ENCODE data around the gene DDX3X. TPM values are rescaled to one million over a fixed set of nuclear protein-coding genes. Genes with fewer than 3 reads are reported as not detected.

Gene DDX3X
- total and polyA plus RNA-seq, 2 experiments from 2014 or later = 68.1 to 239 TPM

DNA sequence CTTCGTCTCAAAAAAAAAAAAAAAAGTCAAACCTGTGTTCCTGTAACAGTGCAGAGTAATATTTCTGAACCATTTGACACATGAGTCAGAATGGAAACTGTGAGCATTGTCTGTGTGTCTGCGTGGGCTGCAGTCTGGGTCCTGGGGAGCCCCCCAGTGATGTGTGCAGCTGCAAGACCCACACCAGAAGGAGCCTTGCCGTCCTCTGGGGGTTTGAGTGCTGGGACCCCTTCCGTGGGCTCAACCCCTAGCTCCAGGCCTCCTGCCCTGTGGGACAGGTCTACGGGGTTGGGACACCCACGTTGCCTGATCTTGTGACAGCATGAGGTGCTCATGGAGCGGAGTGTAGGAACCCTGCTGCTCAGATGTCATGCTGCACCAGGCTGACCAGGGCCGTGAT is 43.7 kb downstream of the DDX3X start:
- Mint-ChIP-seq H3K27me3 (ENCODE audit: insufficient read depth, low read depth, poor library complexity) (peaks cover 3% of the 10 kb centered on the region), H3K9me3 (no peaks in the 10 kb centered on the region), H3K27ac (no peak overlapping the region), H3K4me1 (0 out of 3 replicates have a peak, but pooled peaks cover 4% of the 10 kb centered on the region), H3K36me3 (ENCODE audit: low read depth) (no peaks in the 10 kb centered on the region), H3K4me3 (no peak overlapping the region)
- DNase-seq (ENCODE audit: low spot score) (no peak), ATAC-seq (no peak)
- no peak overlapping the region for H3K4me3 ChIP-seq
- H3F3A ChIP-seq (replicated peaks; ENCODE audit: low read depth) = no peaks in the 10 kb centered on the region
- H3K36me3 ChIP-seq (ENCODE audit: insufficient read depth) = no peaks in the 10 kb centered on the region
- TF ChIP-seq ZNF114 (CRISPR knock-in tag; IDR thresholded peaks at IDR 0.05) (no peak), ETS1 (IDR thresholded peaks at IDR 0.05) (no peak), ZNF462 (CRISPR knock-in tag; IDR thresholded peaks at IDR 0.05) (no peak), ZNF331 (CRISPR knock-in tag; IDR thresholded peaks at IDR 0.05; ENCODE audit: low read depth) (no peak)
- TF ChIP-seq, protein P1, sequence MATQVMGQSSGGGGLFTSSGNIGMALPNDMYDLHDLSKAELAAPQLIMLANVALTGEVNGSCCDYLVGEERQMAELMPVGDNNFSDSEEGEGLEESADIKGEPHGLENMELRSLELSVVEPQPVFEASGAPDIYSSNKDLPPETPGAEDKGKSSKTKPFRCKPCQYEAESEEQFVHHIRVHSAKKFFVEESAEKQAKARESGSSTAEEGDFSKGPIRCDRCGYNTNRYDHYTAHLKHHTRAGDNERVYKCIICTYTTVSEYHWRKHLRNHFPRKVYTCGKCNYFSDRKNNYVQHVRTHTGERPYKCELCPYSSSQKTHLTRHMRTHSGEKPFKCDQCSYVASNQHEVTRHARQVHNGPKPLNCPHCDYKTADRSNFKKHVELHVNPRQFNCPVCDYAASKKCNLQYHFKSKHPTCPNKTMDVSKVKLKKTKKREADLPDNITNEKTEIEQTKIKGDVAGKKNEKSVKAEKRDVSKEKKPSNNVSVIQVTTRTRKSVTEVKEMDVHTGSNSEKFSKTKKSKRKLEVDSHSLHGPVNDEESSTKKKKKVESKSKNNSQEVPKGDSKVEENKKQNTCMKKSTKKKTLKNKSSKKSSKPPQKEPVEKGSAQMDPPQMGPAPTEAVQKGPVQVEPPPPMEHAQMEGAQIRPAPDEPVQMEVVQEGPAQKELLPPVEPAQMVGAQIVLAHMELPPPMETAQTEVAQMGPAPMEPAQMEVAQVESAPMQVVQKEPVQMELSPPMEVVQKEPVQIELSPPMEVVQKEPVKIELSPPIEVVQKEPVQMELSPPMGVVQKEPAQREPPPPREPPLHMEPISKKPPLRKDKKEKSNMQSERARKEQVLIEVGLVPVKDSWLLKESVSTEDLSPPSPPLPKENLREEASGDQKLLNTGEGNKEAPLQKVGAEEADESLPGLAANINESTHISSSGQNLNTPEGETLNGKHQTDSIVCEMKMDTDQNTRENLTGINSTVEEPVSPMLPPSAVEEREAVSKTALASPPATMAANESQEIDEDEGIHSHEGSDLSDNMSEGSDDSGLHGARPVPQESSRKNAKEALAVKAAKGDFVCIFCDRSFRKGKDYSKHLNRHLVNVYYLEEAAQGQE (IDR thresholded peaks at IDR 0.05; ENCODE audit: unreplicated experiment) = no peak
- H3K9me2 ChIP-seq (ENCODE audit: insufficient read depth) = no peaks in the 10 kb centered on the region
- H3K27me3 ChIP-seq (ENCODE audit: insufficient read depth) = no peaks in the 10 kb centered on the region
- no peaks in the 10 kb centered on the region for H4K20me1 ChIP-seq (replicated peaks; ENCODE audit: insufficient read depth)
- no peaks in the 10 kb centered on the region for H3K4me1 ChIP-seq (ENCODE audit: insufficient read depth)
- H3K27ac ChIP-seq (ENCODE audit: low read depth) = no peak overlapping the region
- H2AFZ ChIP-seq = no peak overlapping the region
- H3K79me2 ChIP-seq (replicated peaks; ENCODE audit: insufficient read depth) = no peaks in the 10 kb centered on the region
- no peak overlapping the region for H3K4me2 ChIP-seq

Data from GM23338 (cell line).